Adrenal gland (tissue), 5 donors: Measurements from ENCODE around the gene FAIM2.

ENCODE experiments used
- CTCF ChIP-seq, 6 experiments: fragments of 450-650 bp in 4 of 6; fragments of 200-600 bp in 2 of 6; sonication (generic) in 1 of 6; IDR thresholded peaks; 1 replicate in 5 of 6; 2 replicates in 1 of 6; pipeline versions ENCODE4 v1.5.1 to v1.8.0; 2016 to 2021; ENCODE audit warnings: antibody characterized with exemption in 6 of 6, mild to moderate bottlenecking in 2 of 6, moderate library complexity in 1 of 6
- POLR2A ChIP-seq, 2 donors: fragments of 450-650 bp; IDR thresholded peaks; one replicate each; pipeline ENCODE4 v1.6.1; 2017; ENCODE audit warnings: antibody characterized with exemption in 2 of 2, mild to moderate bottlenecking in 2 of 2, moderate library complexity in 1 of 2
- donor health status: DM: no; HTN: no; CAD: no.

GRCh38 chr12:49901986-49902385 is 1.7 kb downstream of the FAIM2 start:
- no peak for TF ChIP-seq POLR2A (IDR thresholded peaks at IDR 0.05)
- TF ChIP-seq CTCF (IDR thresholded peaks at IDR 0.05): no peak
